ENCODE data around the gene NEK1.
"Not testable (repeated sequence)": the region's sequence is repeated elsewhere in the genome, so short reads cannot be mapped to it uniquely, and the experiment has no call there.

The NEK1 gene

GRCh38 chr4:169601016-169601771 lies 11.2 kb downstream of the NEK1 start:
- no peak for DNase-seq

GRCh38 chr4:169594560-169595195 lies 17.7 kb downstream of the NEK1 start:
- DNase-seq, result no peak

GRCh38 chr4:169593050-169593560 lies 19.3 kb downstream of the NEK1 start:
- DNase-seq, result no peak

GRCh38 chr4:169583563-169583962 lies 28.8 kb downstream of the NEK1 start:
- DNase-seq, result no peak

- DNase-seq, result no peak
These were observed 29.7 kb downstream of the NEK1 start for GRCh38 chr4:169582706-169583105.

- no peak for DNase-seq
These were observed 30.2 kb downstream of the NEK1 start for GRCh38 chr4:169582203-169582602.

GRCh38 chr4:169573889-169574288 lies 38.5 kb downstream of the NEK1 start:
- no peak for DNase-seq

GRCh38 chr4:169571435-169571834 lies 40.9 kb downstream of the NEK1 start:
- no peak for DNase-seq

- not testable (repeated sequence) for DNase-seq
These were observed 41.4 kb downstream of the NEK1 start for GRCh38 chr4:169571012-169571411.

- DNase-seq, result not testable (repeated sequence)
These were observed 42.1 kb downstream of the NEK1 start for GRCh38 chr4:169570266-169570665.

GRCh38 chr4:169569188-169569587 lies 43.2 kb downstream of the NEK1 start:
- DNase-seq, result not testable (repeated sequence)

GRCh38 chr4:169567916-169568315 lies 44.5 kb downstream of the NEK1 start:
- no peak for DNase-seq

- DNase-seq, result no peak
These were observed 46.2 kb downstream of the NEK1 start for GRCh38 chr4:169566021-169566818.

GRCh38 chr4:169565606-169566005 lies 46.8 kb downstream of the NEK1 start:
- no peak for DNase-seq

GRCh38 chr4:169557061-169557636 lies 55.2 kb downstream of the NEK1 start:
- DNase-seq, result no peak

GRCh38 chr4:169546548-169546947 lies 65.8 kb downstream of the NEK1 start:
- not testable (repeated sequence) for DNase-seq

GRCh38 chr4:169540774-169541173 lies 71.6 kb downstream of the NEK1 start:
- no peak for DNase-seq

- DNase-seq, result no peak
These were observed 82.3 kb downstream of the NEK1 start for GRCh38 chr4:169530048-169530447.

GRCh38 chr4:169523796-169524195 lies 88.6 kb downstream of the NEK1 start:
- DNase-seq, result no peak

GRCh38 chr4:169510617-169511016 lies 101.8 kb downstream of the NEK1 start:
- DNase-seq, result no peak

- no peak for DNase-seq
These were observed 105.5 kb downstream of the NEK1 start for GRCh38 chr4:169506903-169507302.

GRCh38 chr4:169499907-169500306 lies 112.5 kb downstream of the NEK1 start:
- not testable (repeated sequence) for DNase-seq

GRCh38 chr4:169494234-169494633 lies 118.1 kb downstream of the NEK1 start:
- DNase-seq, result not testable (repeated sequence)

Measured in NCI-H1092 (cell line).